Mesenchymal stem cell (in vitro differentiated cells and primary cell): ENCODE results near the gene MEN1.

Source experiments
- DNase-seq: peaks from one replicate; pipeline ENCODE4 v3.0.0-alpha.2; 2013
- H2AFZ ChIP-seq: one replicate; pipeline ENCODE4 v1.6.1; 2013; ENCODE audit warnings: low read depth, mild to moderate bottlenecking, control low read depth, inconsistent platforms, low read length, moderate library complexity
- H2AK5ac ChIP-seq: 2 replicates; pipeline ENCODE4 v1.6.1; 2013; ENCODE audit warnings: low read length, moderate library complexity, mild to moderate bottlenecking, inconsistent platforms; ENCODE audit not compliant: severe bottlenecking
- H2BK120ac ChIP-seq: one replicate; pipeline ENCODE4 v1.6.1; 2013; ENCODE audit warnings: low read depth, mild to moderate bottlenecking, inconsistent platforms, low read length, moderate library complexity
- H2BK12ac ChIP-seq, 2 experiments: one replicate each; pipeline ENCODE4 v1.6.1; 2013; ENCODE audit warnings: inconsistent platforms in 2 of 2, low read length in 2 of 2, mild to moderate bottlenecking in 2 of 2, moderate library complexity in 2 of 2, control low read depth in 1 of 2
- H2BK15ac ChIP-seq: one replicate; pipeline ENCODE4 v1.6.1; 2013; ENCODE audit warnings: mild to moderate bottlenecking, low read depth, inconsistent platforms; ENCODE audit not compliant: poor library complexity, severe bottlenecking
- H2BK5ac ChIP-seq: 2 replicates; pipeline ENCODE4 v1.6.1; 2013; ENCODE audit warnings: low read depth, mild to moderate bottlenecking, low read length, control low read depth, inconsistent platforms; ENCODE audit not compliant: poor library complexity, severe bottlenecking
- H3K14ac ChIP-seq, 2 experiments: one replicate each; pipeline ENCODE4 v1.6.1; 2013; ENCODE audit warnings: inconsistent platforms in 2 of 2, low read length in 2 of 2, control low read depth in 1 of 2, mild to moderate bottlenecking in 1 of 2, moderate library complexity in 1 of 2
- H3K18ac ChIP-seq, 2 experiments: one replicate each; pipeline ENCODE4 v1.6.1; 2013; ENCODE audit warnings: inconsistent platforms in 2 of 2, low read length in 2 of 2, control low read depth in 1 of 2, low read depth in 1 of 2, mild to moderate bottlenecking in 1 of 2
- H3K23ac ChIP-seq, 2 experiments: one replicate each; pipeline ENCODE4 v1.6.1; 2013; ENCODE audit warnings: inconsistent platforms in 2 of 2, low read length in 2 of 2, mild to moderate bottlenecking in 2 of 2, moderate library complexity in 2 of 2, control low read depth in 1 of 2
- H3K27ac ChIP-seq: 2 replicates; pipeline ENCODE4 v1.5.1; 2013; ENCODE audit warnings: mild to moderate bottlenecking, moderate library complexity, low read length, control low read depth, inconsistent platforms; ENCODE audit not compliant: poor library complexity, severe bottlenecking
- H3K27me3 ChIP-seq, 2 experiments: 2 replicates each; pipeline versions ENCODE4 v1.6.1 to v1.7.0; 2013; ENCODE audit warnings: low read length in 2 of 2, mild to moderate bottlenecking in 2 of 2, moderate library complexity in 2 of 2, control low read depth in 1 of 2, inconsistent platforms in 1 of 2; ENCODE audit not compliant: control insufficient read depth in 1 of 2, insufficient read depth in 1 of 2
- H3K36me3 ChIP-seq, 2 experiments: 2 replicates each; pipeline versions ENCODE4 v1.6.1 to v1.7.0; 2013; ENCODE audit warnings: low read length in 2 of 2, control low read depth in 1 of 2, inconsistent platforms in 1 of 2, low read depth in 1 of 2, mild to moderate bottlenecking in 1 of 2; ENCODE audit not compliant: insufficient read depth in 2 of 2, control insufficient read depth in 1 of 2
- H3K4ac ChIP-seq, 2 experiments: one replicate each; pipeline ENCODE4 v1.6.1; 2013; ENCODE audit warnings: inconsistent platforms in 2 of 2, low read length in 2 of 2, mild to moderate bottlenecking in 2 of 2, moderate library complexity in 2 of 2, control low read depth in 1 of 2, low read depth in 1 of 2
- H3K4me1 ChIP-seq: 2 replicates; pipeline ENCODE4 v1.6.1; 2013; ENCODE audit warnings: low read depth, low read length, control low read depth; ENCODE audit not compliant: control insufficient read depth, insufficient read depth
- H3K4me2 ChIP-seq: 2 replicates; pipeline ENCODE4 v1.6.1; 2013; ENCODE audit warnings: low read length, mild to moderate bottlenecking, inconsistent platforms; ENCODE audit not compliant: poor library complexity, severe bottlenecking
- H3K4me3 ChIP-seq, 2 experiments: 2 replicates each; pipeline versions ENCODE4 v1.5.1 to v1.7.0; 2013; ENCODE audit warnings: low read length in 2 of 2, mild to moderate bottlenecking in 2 of 2, control low read depth in 1 of 2, low read depth in 1 of 2; ENCODE audit not compliant: insufficient read depth in 1 of 2
- H3K79me1 ChIP-seq: replicated peaks from 2 replicates; pipeline ENCODE4 v1.6.1; 2013; ENCODE audit warnings: mild to moderate bottlenecking, control low read depth, low read length, inconsistent platforms; ENCODE audit not compliant: poor library complexity, severe bottlenecking
- H3K9ac ChIP-seq: 2 replicates; pipeline ENCODE4 v1.7.0; 2013; ENCODE audit warnings: mild to moderate bottlenecking, low read length, moderate library complexity
- H3K9me3 ChIP-seq: 2 replicates; pipeline ENCODE4 v1.7.0; 2013; ENCODE audit warnings: mild to moderate bottlenecking, low read length; ENCODE audit not compliant: control insufficient read depth
- H4K8ac ChIP-seq: one replicate; pipeline ENCODE4 v1.6.1; 2013; ENCODE audit warnings: inconsistent platforms, mild to moderate bottlenecking, low read length, moderate library complexity
- H4K91ac ChIP-seq: one replicate; pipeline ENCODE4 v1.6.1; 2013; ENCODE audit warnings: mild to moderate bottlenecking, low read length, inconsistent platforms
- WGBS: methylation state at CpG from one replicate; pipeline ENCODE4 v1.1.7; 2013; ENCODE audit warnings: mixed read lengths; 5-methylcytosine and 5-hydroxymethylcytosine counted together

MEN1 gene

DNA sequence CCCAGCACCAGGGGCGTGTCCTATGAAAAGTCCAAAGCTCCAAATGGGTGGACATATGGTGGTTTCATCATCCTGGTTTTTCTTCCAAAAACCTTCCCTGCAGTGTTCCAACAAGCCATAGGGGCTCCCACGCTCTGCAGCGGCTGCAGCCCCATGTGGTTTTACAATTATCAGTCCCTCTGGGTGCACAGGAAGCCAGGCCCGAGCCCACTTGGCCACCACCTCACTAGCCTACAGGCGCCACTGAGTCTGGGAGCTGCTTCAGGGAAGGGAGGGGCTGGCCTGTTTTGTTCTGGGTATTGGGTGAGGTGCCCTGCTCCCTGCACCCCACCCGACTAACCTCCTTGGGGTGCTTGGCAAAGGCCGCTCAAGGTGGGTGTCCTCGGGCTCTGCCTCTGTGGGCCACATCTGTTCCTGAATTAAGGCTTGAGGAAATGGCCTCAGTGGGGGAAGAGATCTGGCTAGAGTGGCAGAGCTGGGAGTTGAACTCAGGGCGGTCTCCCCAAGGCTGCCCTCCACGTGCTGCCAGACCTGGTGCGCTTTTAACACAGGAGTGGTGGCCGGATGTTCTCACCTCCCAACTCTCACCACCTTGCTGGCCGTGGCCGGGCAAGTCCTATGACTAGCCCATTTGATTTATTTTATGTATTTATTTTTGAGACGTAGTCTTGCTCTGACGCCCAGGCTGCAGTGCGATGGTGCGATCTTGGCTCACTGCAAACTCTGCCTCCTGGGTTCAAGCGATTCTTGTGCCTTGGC, 39.4 kb upstream of the MEN1 start:
- H4K8ac ChIP-seq: no peak overlapping the region
- no peak overlapping the region for H3K23ac ChIP-seq
- H3K9me3 ChIP-seq: no peaks in the 10 kb centered on the region
- no peak overlapping the region for H3K14ac ChIP-seq
- peaks cover 18% of the 10 kb centered on the region for H3K79me1 ChIP-seq
- WGBS: 94% methylated on average over 18 of the region's 19 CpGs
- peak overlapping the region; percentile 12 for H4K91ac ChIP-seq
- H3K4me3 ChIP-seq: no peak overlapping the region
- no peak overlapping the region for H3K4me2 ChIP-seq
- H2AFZ ChIP-seq: no peak overlapping the region
- DNase-seq: no peak
- H2BK15ac ChIP-seq: no peak overlapping the region
- no peaks in the 10 kb centered on the region for H3K27me3 ChIP-seq
- peaks cover 54% of the 10 kb centered on the region for H3K4me1 ChIP-seq
- peak overlapping the region; percentile 14 for H3K9ac ChIP-seq
- no peak overlapping the region for H2BK5ac ChIP-seq
- no peak overlapping the region for H3K4ac ChIP-seq
- H3K18ac ChIP-seq: peak overlapping the region in 1 of 2 experiments; percentile 18
- H2AK5ac ChIP-seq: peak overlapping the region; percentile 30
- no peak overlapping the region for H3K27ac ChIP-seq
- H3K36me3 ChIP-seq: peaks cover 15 to 33% of the 10 kb centered on the region in 2 experiments
- peak overlapping the region in 1 of 2 experiments; percentile 21 for H2BK12ac ChIP-seq
- H2BK120ac ChIP-seq: no peak overlapping the region

DNA sequence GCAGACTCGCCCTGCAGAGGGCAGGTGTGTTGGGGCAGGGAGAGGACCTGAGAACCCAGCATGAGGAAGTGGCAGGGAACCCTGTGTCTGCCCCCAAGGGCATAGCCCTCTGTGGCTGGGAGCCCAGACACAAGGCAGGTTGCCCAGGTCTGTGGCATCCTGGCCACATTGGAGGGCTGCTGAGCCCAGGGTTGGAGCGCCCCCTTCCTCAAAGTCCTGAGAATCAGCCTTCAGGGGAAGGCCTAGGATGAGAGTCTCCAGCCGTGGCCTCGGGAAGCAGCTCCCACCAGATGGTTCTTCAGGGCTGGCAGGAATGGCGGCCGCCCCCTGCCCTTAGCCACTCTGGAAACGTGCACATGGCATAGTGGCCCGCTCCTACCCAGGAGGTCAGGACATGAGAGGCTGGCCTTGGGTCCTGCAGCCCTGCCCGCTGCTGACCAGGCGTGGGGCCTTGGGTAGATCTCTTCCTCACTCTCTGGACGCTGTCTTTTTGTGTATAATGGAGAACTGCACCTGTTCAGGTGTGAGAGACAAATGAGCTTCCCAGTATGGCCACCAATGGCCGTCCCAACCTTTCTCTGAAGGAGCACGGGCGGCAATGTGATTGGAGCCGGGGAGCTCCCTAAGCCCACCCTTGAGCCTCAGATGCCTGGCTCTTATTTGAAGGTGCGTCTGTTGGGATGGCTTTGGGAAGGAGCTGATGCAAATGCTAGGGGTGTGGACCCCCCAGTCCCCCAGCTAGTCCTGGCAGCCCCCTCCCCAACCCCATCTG, 38.7 kb upstream of the MEN1 start:
- peak overlapping the region in 1 of 2 experiments; percentile 2 for H3K4ac ChIP-seq
- H3K23ac ChIP-seq: no peak overlapping the region
- no peaks in the 10 kb centered on the region for H3K27me3 ChIP-seq
- DNase-seq: no peak
- H2AK5ac ChIP-seq: peak overlapping the region; percentile 14
- peaks cover 8 to 26% of the 10 kb centered on the region in 2 experiments for H3K36me3 ChIP-seq
- H3K4me2 ChIP-seq: no peak overlapping the region
- H4K8ac ChIP-seq: peak overlapping the region; percentile 45
- H3K27ac ChIP-seq: no peak overlapping the region
- H4K91ac ChIP-seq: peak overlapping the region; percentile 64
- H3K18ac ChIP-seq: no peak overlapping the region
- no peak overlapping the region for H3K4me3 ChIP-seq
- H3K4me1 ChIP-seq: peaks cover 54% of the 10 kb centered on the region
- no peak overlapping the region for H3K9ac ChIP-seq
- H2BK15ac ChIP-seq: no peak overlapping the region
- peak overlapping the region; percentile 46 to 49 for H2BK12ac ChIP-seq
- H2BK5ac ChIP-seq: no peak overlapping the region
- H2AFZ ChIP-seq: no peak overlapping the region
- H3K14ac ChIP-seq: no peak overlapping the region
- no peaks in the 10 kb centered on the region for H3K9me3 ChIP-seq
- WGBS: 87% methylated on average over 16 of the region's 16 CpGs
- H2BK120ac ChIP-seq: no peak overlapping the region
- peaks cover 18% of the 10 kb centered on the region for H3K79me1 ChIP-seq

DNA sequence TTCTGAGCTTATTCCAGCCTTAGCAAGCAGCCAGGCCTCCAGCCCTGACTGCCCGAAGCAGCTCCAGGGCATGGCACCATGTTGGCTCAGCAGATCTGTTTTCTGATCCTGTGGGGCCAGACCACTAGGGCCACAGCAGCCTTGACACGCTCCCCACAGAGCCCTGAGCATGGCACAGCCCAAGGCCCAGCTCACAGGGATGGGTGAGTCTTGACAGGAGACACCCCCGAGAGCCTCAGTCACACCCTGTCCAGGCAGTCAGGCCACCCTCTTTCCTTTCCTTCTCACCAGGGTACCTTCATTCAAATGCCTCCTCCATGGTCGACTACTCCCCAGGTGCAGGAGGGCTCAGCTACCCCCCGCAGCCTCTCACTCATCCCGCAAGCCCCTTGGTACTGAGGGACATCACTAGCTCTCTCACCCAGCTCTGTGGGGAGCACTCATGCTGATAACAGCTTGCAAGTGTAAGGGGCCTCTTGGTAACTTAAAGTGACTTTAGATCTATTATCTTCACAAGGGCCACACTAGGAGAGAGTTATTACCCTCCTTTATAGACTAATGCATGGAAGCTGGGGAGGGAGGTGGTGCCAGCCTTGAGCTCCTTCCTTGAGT, 38.0 kb upstream of the MEN1 start:
- Histone ChIP-seq H3K79me1 (peaks cover 15% of the 10 kb centered on the region), H3K23ac (no peak overlapping the region), H3K18ac (no peak overlapping the region), H3K4me3 (no peak overlapping the region), H2AFZ (no peak overlapping the region), H3K9me3 (no peaks in the 10 kb centered on the region), H2BK120ac (no peak overlapping the region), H4K8ac (no peak overlapping the region), H4K91ac (no peak overlapping the region), H3K27me3 (no peaks in the 10 kb centered on the region), H2AK5ac (no peak overlapping the region), H3K27ac (no peak overlapping the region), H2BK5ac (no peak overlapping the region), H3K4me1 (peaks cover 56% of the 10 kb centered on the region), H3K14ac (no peak overlapping the region), H2BK15ac (no peak overlapping the region), H3K36me3 (peaks cover under 1 to 19% of the 10 kb centered on the region in 2 experiments), H3K4ac (peak overlapping the region in 1 of 2 experiments; percentile 32), H2BK12ac (peak overlapping the region in 1 of 2 experiments; percentile 46), H3K4me2 (no peak overlapping the region), H3K9ac (no peak overlapping the region)
- WGBS: 81% methylated on average over 6 of the region's 6 CpGs
- no peak for DNase-seq
